ENCODE measurements around the gene CALCB. TPM values are rescaled to one million over a fixed set of nuclear protein-coding genes. Genes with fewer than 3 reads are reported as not detected.

Gene CALCB
- total and polyA plus RNA-seq, 2 donors (not counting 3 experiments of a cell fraction or from before 2014, with no cell fraction given), result not detected

DNA sequence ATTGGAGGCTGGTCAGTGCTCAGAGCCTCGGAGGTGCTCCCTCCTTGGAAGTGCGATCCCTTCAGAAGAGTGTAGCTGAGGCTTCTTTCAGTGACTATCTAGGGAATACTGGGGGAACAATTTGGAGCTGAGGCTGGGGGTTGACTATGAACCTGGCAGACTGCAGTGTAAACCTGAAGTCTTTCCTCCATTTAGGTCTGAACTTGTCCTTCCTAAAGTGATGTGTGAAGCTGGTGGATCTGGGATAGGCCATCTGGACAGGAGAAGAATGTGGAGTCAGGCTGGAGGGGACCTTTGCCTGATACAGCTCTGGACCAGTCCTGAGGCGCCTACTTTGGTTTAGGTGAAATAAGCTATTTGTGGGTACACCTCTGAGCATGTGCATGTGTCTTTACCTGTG is 37.8 kb downstream of the CALCB start:
- Histone ChIP-seq H3K9me1 (replicated peaks; ENCODE audit: control insufficient read depth, extremely low read depth, insufficient read depth, low read length) (no peaks in the 10 kb centered on the region), H3K27me3 (ENCODE audit: control insufficient read depth in 2 of 2, insufficient read depth in 2 of 2, low read length in 2 of 2) (no peaks in the 10 kb centered on the region), H3K79me2 (ENCODE audit: control insufficient read depth, insufficient read depth, low read length) (no peaks in the 10 kb centered on the region), H3K4me3 (replicated peaks in 1 of 3; ENCODE audit: insufficient read depth in 1 of 3, low read depth in 1 of 3, low read length in 3 of 3) (no peak overlapping the region), H3K36me3 (ENCODE audit: control insufficient read depth in 2 of 2, extremely low read depth in 1 of 2, insufficient read depth in 2 of 2, low read length in 2 of 2) (no peaks in the 10 kb centered on the region), H3K4me2 (ENCODE audit: insufficient read depth, low read length) (no peak overlapping the region), H2AFZ (ENCODE audit: low read depth, low read length) (no peak overlapping the region), H3K9me3 (replicated peaks; ENCODE audit: control insufficient read depth, insufficient read depth, low read length) (no peaks in the 10 kb centered on the region), H4K20me1 (replicated peaks; ENCODE audit: control insufficient read depth, extremely low read depth, insufficient read depth, low read length) (no peaks in the 10 kb centered on the region), H3K4me1 (ENCODE audit: control insufficient read depth, extremely low read depth, insufficient read depth, low read length) (peaks cover 3% of the 10 kb centered on the region), H3K9ac (replicated peaks; ENCODE audit: extremely low read depth, insufficient read depth, low read length) (no peak overlapping the region), H3K27ac (ENCODE audit: insufficient read depth, low read depth, low read length) (no peak overlapping the region)
- BruUV-seq (replicated peaks), result no TSS peak
- FAIRE-seq (no peak), DNase-seq (ENCODE audit: low read depth, low spot score) (no peak)
- ChIA-PET CTCF (interaction anchor here (5.1 kb wide), 1 partner anchor 9 kb away, joined by 41 read pairs; no protein-coding TSS in a partner anchor), POLR2A (no interaction called here)
- intact Hi-C loops (cut with micrococcal nuclease) (no loop called here), dilution Hi-C loops (cut with MboI; ENCODE audit: extremely low pct_ligation_motif_present, low sequenced_read_pairs) (no loop called here)
- TF ChIP-seq JUN (IDR thresholded peaks at IDR 0.05; ENCODE audit: borderline replicate concordance, insufficient read depth, insufficient read length, low read depth) (no peak), EZH2 (IDR thresholded peaks at IDR 0.05; ENCODE audit: borderline replicate concordance, low read depth, low read length, severe bottlenecking) (no peak), POLR2AphosphoS5 (IDR thresholded peaks at IDR 0.05; ENCODE audit: insufficient read depth, low read depth, low read length) (no peak), GATA2 (IDR thresholded peaks at IDR 0.05; ENCODE audit: insufficient read depth, insufficient read length, low read depth, low read length) (no peak), MYC (IDR thresholded peaks at IDR 0.05; ENCODE audit: low read depth, low read length) (no peak), MAX (IDR thresholded peaks at IDR 0.05; ENCODE audit: insufficient read depth, insufficient read length) (no peak), POLR2A (IDR thresholded peaks at IDR 0.05; ENCODE audit: low read depth, low read length) (no peak), FOS (IDR thresholded peaks at IDR 0.05; ENCODE audit: borderline replicate concordance, insufficient read depth, low read length) (no peak)
- TF ChIP-seq, protein P1, sequence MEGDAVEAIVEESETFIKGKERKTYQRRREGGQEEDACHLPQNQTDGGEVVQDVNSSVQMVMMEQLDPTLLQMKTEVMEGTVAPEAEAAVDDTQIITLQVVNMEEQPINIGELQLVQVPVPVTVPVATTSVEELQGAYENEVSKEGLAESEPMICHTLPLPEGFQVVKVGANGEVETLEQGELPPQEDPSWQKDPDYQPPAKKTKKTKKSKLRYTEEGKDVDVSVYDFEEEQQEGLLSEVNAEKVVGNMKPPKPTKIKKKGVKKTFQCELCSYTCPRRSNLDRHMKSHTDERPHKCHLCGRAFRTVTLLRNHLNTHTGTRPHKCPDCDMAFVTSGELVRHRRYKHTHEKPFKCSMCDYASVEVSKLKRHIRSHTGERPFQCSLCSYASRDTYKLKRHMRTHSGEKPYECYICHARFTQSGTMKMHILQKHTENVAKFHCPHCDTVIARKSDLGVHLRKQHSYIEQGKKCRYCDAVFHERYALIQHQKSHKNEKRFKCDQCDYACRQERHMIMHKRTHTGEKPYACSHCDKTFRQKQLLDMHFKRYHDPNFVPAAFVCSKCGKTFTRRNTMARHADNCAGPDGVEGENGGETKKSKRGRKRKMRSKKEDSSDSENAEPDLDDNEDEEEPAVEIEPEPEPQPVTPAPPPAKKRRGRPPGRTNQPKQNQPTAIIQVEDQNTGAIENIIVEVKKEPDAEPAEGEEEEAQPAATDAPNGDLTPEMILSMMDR (IDR thresholded peaks at IDR 0.05; ENCODE audit: extremely low read depth in 1 of 2, insufficient read depth in 1 of 2, low read depth in 1 of 2, low read length in 2 of 2), result no peak

Measured in endothelial cell of umbilical vein (primary cell).